Common myeloid progenitor, CD34-positive (primary cell): Measurements from ENCODE around the gene GRWD1.

ENCODE experiments used
- CTCF ChIA-PET: fragments of 350-600 bp; sonication (Branson Sonifier 250); formaldehyde crosslinking; loops from one replicate; lab custom pipeline; 2021; ENCODE audit warnings: antibody characterized with exemption; lab: Charles Lee
- POLR2A ChIA-PET: fragments of 350-600 bp; sonication (Branson Sonifier 250); formaldehyde crosslinking; loops from one replicate; lab custom pipeline; 2021; ENCODE audit warnings: antibody characterized with exemption; lab: Charles Lee
- DNase-seq, 3 donors: peaks; one replicate each; pipeline versions ENCODE4 v3.0.0 to v3.0.0-alpha.2; 2013
- H3K27ac ChIP-seq, 2 experiments: 1 replicate in 1 of 2; 2 replicates in 1 of 2; pipeline ENCODE4 v1.7.0; 2013; ENCODE audit warnings: inconsistent platforms in 2 of 2, low read length in 2 of 2, mild to moderate bottlenecking in 2 of 2, low read depth in 1 of 2, moderate library complexity in 1 of 2; ENCODE audit not compliant: severe bottlenecking in 2 of 2, insufficient read depth in 1 of 2, poor library complexity in 1 of 2
- H3K27me3 ChIP-seq, 5 experiments: replicated peaks in 2 of 5; 1 replicate in 3 of 5; 2 replicates in 2 of 5; pipeline versions ENCODE4 v1.6.1 to v1.7.0; 2013; ENCODE audit warnings: low read length in 4 of 5, mild to moderate bottlenecking in 2 of 5, moderate library complexity in 2 of 5, inconsistent platforms in 1 of 5; ENCODE audit not compliant: insufficient read depth in 5 of 5, control insufficient read depth in 4 of 5
- H3K36me3 ChIP-seq, 4 experiments: 1 replicate in 2 of 4; 2 replicates in 2 of 4; pipeline versions ENCODE4 v1.6.1 to v1.7.0; 2013; ENCODE audit warnings: low read length in 3 of 4, control low read depth in 1 of 4, mild to moderate bottlenecking in 1 of 4; ENCODE audit not compliant: control insufficient read depth in 4 of 4, insufficient read depth in 4 of 4
- H3K4me1 ChIP-seq, 4 experiments: 1 replicate in 3 of 4; 2 replicates in 1 of 4; pipeline versions ENCODE4 v1.6.1 to v1.7.1; 2013; ENCODE audit warnings: low read length in 3 of 4, mild to moderate bottlenecking in 3 of 4, control low read depth in 1 of 4, inconsistent platforms in 1 of 4, moderate library complexity in 1 of 4; ENCODE audit not compliant: control insufficient read depth in 4 of 4, insufficient read depth in 4 of 4; ENCODE audit errors: control extremely low read depth in 1 of 4
- H3K4me3 ChIP-seq, 7 experiments: 1 replicate in 4 of 7; 2 replicates in 3 of 7; pipeline versions ENCODE4 v1.5.1 to v1.7.0; 2013; ENCODE audit warnings: mild to moderate bottlenecking in 7 of 7, low read length in 6 of 7, moderate library complexity in 6 of 7, inconsistent platforms in 2 of 7, low read depth in 2 of 7, control low read depth in 1 of 7; ENCODE audit not compliant: insufficient read depth in 4 of 7, control insufficient read depth in 1 of 7; ENCODE audit errors: extremely low read depth in 1 of 7
- H3K9me3 ChIP-seq, 5 experiments: 1 replicate in 4 of 5; 2 replicates in 1 of 5; pipeline versions ENCODE4 v1.6.1 to v1.7.1; 2013; ENCODE audit warnings: low read length in 4 of 5, mild to moderate bottlenecking in 2 of 5, inconsistent platforms in 1 of 5, low read depth in 1 of 5, moderate library complexity in 1 of 5; ENCODE audit not compliant: control insufficient read depth in 4 of 5, insufficient read depth in 2 of 5; ENCODE audit errors: control extremely low read depth in 1 of 5
- WGBS: methylation state at CpG from one replicate; pipeline ENCODE4 v1.1.5; 2013; ENCODE audit not compliant: insufficient coverage; 5-methylcytosine and 5-hydroxymethylcytosine counted together

Gene GRWD1

GRCh38 chr19:48455171-48455907 is 9.6 kb downstream of the GRWD1 start, which contains the start of gene KCNJ14:
KCNJ14 (plus strand) TSS chr19:48455574; CDS start chr19:48461725, 6,151 bp downstream.
- Histone ChIP-seq H3K4me1 (no peaks in the 10 kb centered on the region), H3K27ac (peak within 1 kb of the TSS in 1 of 2 experiments; percentile 25), H3K36me3 (peaks cover 3 to 67% (median 50%) of the 10 kb centered on the region in 4 experiments), H3K9me3 (no peaks in the 10 kb centered on the region), H3K4me3 (no peak within 1 kb of the TSS), H3K27me3 (no peaks in the 10 kb centered on the region)
- 99% methylated on average over 12 of the region's 16 CpGs for WGBS
- no peak for DNase-seq
- ChIA-PET CTCF (interaction anchor here (1.5 kb wide), 1 partner anchor 9 kb away, joined by 4 read pairs; the partner anchor contains the start of gene GRWD1), POLR2A (no interaction called here)

- Histone ChIP-seq H3K27ac (peak overlapping the region in 1 of 2 experiments; percentile 25), H3K9me3 (no peaks in the 10 kb centered on the region), H3K4me1 (no peaks in the 10 kb centered on the region), H3K4me3 (no peak overlapping the region), H3K36me3 (peaks cover 2 to 60% (median 43%) of the 10 kb centered on the region in 4 experiments), H3K27me3 (no peaks in the 10 kb centered on the region)
- WGBS = 100% methylated on average over 6 of the region's 11 CpGs
- CTCF ChIA-PET = interaction anchor here (1.5 kb wide), 1 partner anchor 10 kb away, joined by 4 read pairs; the partner anchor contains the start of gene GRWD1
- POLR2A ChIA-PET = no interaction called here
- DNase-seq = no peak
Measured at GRCh38 chr19:48455908-48456562, 10.3 kb downstream of the GRWD1 start.

- CTCF ChIA-PET = interaction anchor here (1.1 kb wide), 1 partner anchor 50 kb away, joined by 3 read pairs; no protein-coding TSS in a partner anchor
- 100% methylated on average over 2 of the region's 4 CpGs for WGBS
- Histone ChIP-seq H3K27ac (no peak overlapping the region), H3K4me1 (no peaks in the 10 kb centered on the region), H3K4me3 (no peak overlapping the region), H3K27me3 (no peaks in the 10 kb centered on the region), H3K9me3 (no peaks in the 10 kb centered on the region), H3K36me3 (peaks cover 0 to 54% (median 36%) of the 10 kb centered on the region in 4 experiments)
- DNase-seq = no peak
- POLR2A ChIA-PET = interaction anchor here (0.6 kb wide), 1 partner anchor 11 kb away, joined by 5 read pairs; the partner anchor contains the start of gene GRWD1
Measured at GRCh38 chr19:48456864-48457263, 11.1 kb downstream of the GRWD1 start.

- POLR2A ChIA-PET = no interaction called here
- Histone ChIP-seq H3K4me3 (no peak overlapping the region), H3K9me3 (no peaks in the 10 kb centered on the region), H3K27ac (no peak overlapping the region), H3K27me3 (no peaks in the 10 kb centered on the region), H3K4me1 (no peaks in the 10 kb centered on the region), H3K36me3 (peaks cover 0 to 52% (median 30%) of the 10 kb centered on the region in 4 experiments)
- DNase-seq = no peak
- WGBS = no CpG with 5 or more reads among the region's 2 CpGs
- CTCF ChIA-PET = no interaction called here
Measured at GRCh38 chr19:48458016-48458415, 12.2 kb downstream of the GRWD1 start.

GRCh38 chr19:48461651-48461981 is 15.8 kb downstream of the GRWD1 start:
- Histone ChIP-seq H3K36me3 (peaks cover 0 to 16% (median 8%) of the 10 kb centered on the region in 4 experiments), H3K4me3 (no peak overlapping the region), H3K9me3 (no peaks in the 10 kb centered on the region), H3K27me3 (no peaks in the 10 kb centered on the region), H3K4me1 (no peaks in the 10 kb centered on the region), H3K27ac (no peak overlapping the region)
- 98% methylated on average over 35 of the region's 36 CpGs for WGBS
- no peak for DNase-seq
- ChIA-PET POLR2A (no interaction called here), CTCF (no interaction called here)

GRCh38 chr19:48461982-48462655 is 16.3 kb downstream of the GRWD1 start:
- no peak for DNase-seq
- H3K36me3 ChIP-seq = peaks cover 0 to 13% (median 6%) of the 10 kb centered on the region in 4 experiments
- 94% methylated on average over 62 of the region's 62 CpGs for WGBS
- CTCF ChIA-PET = no interaction called here
- H3K9me3 ChIP-seq = no peaks in the 10 kb centered on the region
- no peak overlapping the region for H3K27ac ChIP-seq
- H3K27me3 ChIP-seq = no peaks in the 10 kb centered on the region
- POLR2A ChIA-PET = no interaction called here
- no peak overlapping the region for H3K4me3 ChIP-seq
- H3K4me1 ChIP-seq = no peaks in the 10 kb centered on the region
